Mucosa of gallbladder (tissue), 1 donor: ENCODE results near the gene TLE4. TPM values are rescaled to one million over a fixed set of nuclear protein-coding genes. Genes with fewer than 3 reads are reported as not detected.
A peak's percentile ranks its signal among the peaks of the same experiment; 100 is the strongest.
"Not testable (repeated sequence)": the region's sequence is repeated elsewhere in the genome, so short reads cannot be mapped to it uniquely, and the experiment has no call there.

Experiments
- DNase-seq: peaks from one replicate; pipeline ENCODE4 v3.0.0-alpha.2; 2020; ENCODE audit warnings: low spot score
- total RNA-seq: library from RNA; stranded (reverse); gene quantifications from one replicate; pipeline ENCODE4 v1.2.1, GENCODE V29; 2021
- donor health status: DM: no; HTN: no; CAD: no.

Gene TLE4
- total RNA-seq, 1 donor from 2014 or later = 47.9 TPM

DNA sequence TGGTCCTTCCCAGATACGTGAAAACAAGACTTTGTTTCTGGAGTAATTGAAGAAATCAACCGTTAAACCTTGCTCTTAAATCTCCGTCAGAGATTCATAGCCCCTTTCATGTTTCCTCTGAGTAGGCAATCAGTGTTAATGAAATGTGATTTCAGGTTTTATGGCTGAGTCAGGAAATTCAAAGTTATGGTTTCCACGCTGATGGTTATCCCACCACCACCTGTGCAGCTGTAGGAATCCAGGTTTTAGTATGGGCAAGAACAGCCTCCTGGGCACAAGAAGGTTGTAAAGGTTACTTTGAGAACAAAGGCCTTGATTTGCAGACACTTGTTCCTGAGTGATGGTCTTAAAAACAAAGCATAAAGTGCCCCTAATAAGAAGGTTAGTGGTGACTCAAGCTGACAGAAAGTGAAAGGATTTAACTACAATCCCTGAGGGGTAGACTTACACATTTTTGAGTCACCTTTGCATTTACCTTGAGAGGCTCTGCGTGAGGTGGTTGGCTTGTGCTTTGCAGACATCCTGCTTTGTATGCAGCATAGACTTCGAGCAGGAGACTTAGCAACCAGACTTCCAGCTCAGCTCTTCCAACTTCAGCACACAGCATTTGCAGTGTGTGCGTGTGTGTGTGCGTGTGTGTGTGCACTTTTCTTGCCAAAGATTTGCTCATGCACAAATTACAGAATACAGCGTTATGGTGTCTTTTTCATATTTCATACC is 159.6 kb downstream of the TLE4 start:
- no peak for DNase-seq

GRCh38 chr9:79735023-79735779 is 163.4 kb downstream of the TLE4 start:
- DNase-seq = no peak

GRCh38 chr9:79736051-79736450 is 164.3 kb downstream of the TLE4 start:
- no peak for DNase-seq

GRCh38 chr9:79741381-79741780 is 169.6 kb downstream of the TLE4 start:
- DNase-seq = no peak

DNA sequence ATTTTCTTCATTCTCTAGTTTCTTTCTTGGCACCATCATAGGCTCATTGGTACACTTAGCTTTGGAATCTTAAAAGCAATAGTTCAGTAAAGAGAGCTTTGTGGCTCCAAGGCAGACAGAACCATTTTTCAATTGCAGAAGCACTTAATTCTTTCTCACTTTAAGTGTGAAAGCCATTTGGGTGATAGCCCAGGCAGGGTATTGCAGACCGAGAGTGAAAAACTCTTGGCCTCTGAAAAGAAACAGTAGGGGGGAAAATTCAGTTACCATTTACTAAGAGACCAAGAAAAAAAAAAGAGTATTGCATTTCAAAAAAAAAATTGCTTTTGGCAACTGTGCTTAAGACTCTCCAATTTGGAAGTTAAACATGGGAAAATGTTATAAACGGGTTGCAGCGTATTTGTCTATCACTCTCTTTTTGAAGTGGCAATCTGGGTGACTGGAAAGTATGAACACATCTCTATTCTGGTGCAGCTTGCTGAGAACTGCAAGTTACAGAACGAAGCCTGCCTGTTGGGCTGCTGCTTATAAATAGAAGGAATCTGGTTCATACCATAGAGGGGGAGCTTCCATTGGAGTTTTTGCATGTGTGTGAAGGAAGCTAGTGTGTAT is 170.5 kb downstream of the TLE4 start:
- DNase-seq = no peak

DNA sequence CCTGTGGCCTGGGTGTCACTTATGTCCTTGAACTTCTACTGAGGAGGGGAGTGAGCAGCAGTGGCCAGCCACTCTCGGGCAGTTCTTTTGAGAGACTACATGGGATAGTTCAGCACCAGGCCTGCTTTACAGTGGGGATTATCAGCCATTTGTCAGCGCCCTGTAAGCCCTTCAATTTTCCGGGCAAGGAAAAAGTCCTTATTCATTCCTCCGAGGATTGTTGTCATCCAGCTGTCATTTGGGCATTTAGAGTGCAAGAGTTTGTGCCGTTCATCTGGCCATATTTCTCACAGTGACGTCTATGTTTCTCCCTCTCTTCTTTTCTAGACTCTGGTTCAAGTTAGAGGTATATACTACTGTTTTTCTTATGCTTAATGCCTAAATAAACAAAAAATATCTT is 172.8 kb downstream of the TLE4 start:
- no peak for DNase-seq

GRCh38 chr9:79745752-79746336 is 174.1 kb downstream of the TLE4 start:
- DNase-seq = no peak

DNA sequence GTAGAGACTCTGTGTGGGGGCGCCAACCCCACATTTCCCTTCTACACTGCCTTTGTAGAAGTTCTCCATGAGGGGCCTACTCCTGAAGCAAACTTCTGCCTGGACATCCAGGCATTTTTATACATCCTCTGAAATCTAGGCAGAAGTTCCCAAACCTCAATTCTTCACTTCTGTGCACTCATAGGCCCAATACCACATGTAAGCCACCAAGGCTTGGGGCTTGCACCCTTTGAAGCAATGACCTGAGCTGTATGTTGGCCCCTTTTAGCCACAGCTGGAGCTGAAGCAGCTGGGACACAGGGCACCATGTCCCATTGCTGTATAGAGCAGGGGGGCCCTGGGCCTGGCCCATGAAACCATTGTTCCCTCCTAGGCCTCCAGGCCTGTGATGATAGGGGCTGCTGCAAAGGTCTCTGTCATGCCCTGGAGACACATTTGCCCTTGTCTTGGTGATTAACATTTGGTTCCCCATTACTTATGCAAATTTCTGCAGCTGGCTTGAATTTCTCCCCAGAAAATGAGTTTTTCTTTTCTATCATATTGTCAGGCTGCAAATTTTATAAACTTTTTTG is 180.2 kb downstream of the TLE4 start:
- DNase-seq = not testable (repeated sequence)

- DNase-seq = no peak
Observed at GRCh38 chr9:79756414-79756813, 184.6 kb downstream of the TLE4 start.

GRCh38 chr9:79757074-79757473 is 185.3 kb downstream of the TLE4 start:
- DNase-seq = no peak

DNA sequence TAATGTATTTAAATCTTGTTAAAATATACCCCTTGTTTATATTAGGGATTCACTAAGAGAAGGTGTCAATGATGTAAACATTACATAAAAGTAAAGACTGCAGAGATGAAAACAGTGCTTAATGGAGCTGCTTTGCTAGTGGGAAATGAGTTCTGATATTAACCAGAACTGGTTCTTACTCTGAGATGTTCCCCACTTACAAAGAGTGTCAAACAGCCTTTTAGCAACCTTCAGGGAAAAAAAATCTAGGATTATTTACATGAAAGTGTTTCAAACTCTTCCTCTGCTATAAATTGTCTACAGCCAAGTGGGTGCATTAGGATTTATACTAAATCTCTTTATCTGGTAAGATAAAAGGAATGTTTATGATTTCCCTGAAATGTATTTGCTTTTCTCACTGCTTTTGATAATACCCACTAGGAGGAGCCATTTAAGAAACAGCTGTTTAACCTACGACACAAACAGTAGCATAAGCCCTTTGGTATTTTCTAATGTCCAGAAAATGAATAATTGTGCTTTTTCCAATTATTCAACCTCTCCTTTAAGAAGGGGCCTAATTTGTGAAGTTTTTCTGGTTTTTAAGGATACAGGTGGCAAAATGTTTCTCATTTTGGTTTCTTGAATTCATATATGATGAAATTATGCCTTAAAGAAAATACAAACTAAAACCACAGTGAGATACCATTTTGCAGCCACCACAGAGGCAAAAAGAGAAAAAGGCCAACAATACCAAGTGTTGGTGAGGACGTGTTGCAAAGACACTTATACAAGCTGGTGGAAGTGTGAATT is 186.3 kb downstream of the TLE4 start:
- no peak for DNase-seq

DNA sequence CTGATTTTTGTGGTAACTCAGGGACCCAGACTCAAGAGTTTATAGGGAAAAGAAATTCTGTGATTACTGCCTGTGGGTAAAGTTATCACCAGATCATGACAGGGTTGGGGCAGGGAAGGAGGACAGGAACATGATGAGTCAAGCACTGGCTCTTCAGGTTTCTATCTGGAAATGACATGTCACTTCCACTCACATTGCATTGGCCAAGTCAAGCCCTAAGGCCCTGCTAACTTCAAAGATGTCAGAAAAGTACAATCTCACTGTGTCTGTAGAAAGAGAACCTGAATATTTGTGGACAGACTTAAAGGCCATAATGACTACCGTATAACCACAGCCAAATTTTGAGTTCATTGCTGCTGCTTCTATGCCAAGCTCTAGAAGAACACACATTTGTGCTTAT is 187.7 kb downstream of the TLE4 start:
- DNase-seq = no peak

GRCh38 chr9:79762070-79762469 is 190.3 kb downstream of the TLE4 start:
- no peak for DNase-seq

GRCh38 chr9:79763671-79764285 is 192.0 kb downstream of the TLE4 start:
- no peak for DNase-seq

DNA sequence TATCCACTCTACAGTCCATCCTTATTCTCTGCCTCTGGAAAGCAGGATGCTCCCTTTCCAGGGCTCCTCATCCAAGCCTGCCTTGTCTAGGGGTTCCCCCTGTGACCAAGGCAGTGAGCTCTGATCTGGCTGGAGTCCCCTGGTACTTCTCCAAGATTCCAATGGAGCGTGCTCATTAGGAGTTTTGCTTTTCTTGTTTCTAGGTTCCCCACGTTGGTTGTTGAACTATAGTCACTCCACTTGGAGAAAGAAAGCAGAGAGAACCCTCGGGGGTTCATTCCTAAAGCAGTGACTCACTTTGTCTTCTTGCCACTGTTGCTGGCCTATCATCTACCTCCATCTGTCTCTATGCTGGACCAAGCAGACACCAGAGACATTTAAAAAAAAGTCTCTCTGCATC is 192.6 kb downstream of the TLE4 start:
- peak; percentile 32 for DNase-seq

DNA sequence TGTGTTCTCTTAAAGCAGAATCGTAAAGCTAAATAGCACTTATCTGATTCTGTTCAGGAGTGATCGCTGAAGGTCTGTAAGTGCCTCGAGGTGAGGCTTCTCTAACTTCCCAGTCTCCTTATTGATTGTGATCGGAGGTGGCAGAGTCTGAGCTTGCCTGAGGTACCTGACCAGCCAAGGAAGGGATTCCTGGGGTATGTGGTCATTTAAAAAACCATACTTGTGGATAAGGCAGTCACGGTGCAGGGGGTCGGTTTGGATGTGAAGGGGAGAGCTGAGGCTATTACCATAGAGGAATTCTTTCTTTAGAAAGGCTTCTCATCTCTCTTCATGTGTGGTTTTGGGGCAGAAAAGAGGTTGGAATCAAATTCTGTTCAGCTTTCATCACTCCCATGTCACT is 193.7 kb downstream of the TLE4 start:
- DNase-seq = no peak

DNA sequence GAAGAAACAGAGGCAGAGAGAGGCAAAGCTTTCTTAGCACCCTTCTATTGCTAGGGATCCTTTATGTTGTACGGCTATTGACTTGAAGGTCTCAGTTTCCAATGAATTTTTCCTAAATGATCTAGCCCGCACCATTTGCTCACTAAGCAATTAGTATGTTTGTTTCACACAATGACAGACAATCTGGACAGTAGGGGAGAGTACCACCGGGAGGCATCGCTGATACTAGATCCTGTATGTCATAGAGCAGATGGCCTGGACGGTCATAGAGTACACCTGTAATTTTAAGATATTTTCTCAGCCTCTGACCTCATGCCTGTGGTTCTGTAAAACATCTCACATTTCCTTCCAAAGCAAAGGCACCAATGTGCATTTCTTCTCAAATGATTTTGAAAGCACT is 194.3 kb downstream of the TLE4 start:
- no peak for DNase-seq

- DNase-seq = no peak
Observed at GRCh38 chr9:79768194-79768593, 196.4 kb downstream of the TLE4 start.

DNA sequence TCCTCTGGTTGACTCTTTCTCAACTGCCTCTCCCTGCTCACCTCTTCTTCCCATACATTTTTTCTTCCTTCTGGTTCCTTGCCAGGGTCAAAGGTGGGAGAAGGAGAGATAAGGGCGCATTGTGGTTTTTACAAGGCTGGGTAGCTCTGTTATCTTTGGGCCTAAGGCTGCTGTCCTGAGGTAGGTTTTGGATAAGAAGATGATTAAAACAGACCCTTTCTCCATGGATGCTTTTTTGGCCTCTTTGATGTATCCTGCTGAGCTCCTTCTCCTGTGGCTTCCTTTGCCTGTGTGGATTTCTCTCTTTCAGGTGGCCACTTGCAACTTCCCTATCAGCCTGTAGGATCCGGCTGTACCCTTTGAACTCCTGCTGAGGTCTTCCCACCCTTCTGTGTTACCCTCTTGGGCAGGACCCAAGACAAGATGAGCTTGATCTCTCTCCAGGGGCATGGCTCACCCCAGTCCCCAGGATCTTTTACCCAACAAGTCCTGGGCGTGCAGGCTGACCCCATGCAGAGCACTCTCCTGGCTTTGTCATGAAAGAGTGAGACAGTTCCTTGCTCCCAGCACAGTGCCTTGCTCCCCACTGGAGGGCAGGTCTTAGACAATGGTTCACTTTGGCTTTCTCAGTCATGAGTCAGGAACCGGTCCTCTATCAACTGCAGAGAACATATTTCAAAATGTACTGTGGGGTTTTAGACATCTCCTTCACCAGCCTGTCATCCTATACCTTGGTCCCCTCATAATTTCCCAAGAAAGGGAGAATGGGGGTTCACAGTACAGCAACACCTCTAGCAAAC is 197.9 kb downstream of the TLE4 start:
- DNase-seq = no peak

GRCh38 chr9:79774356-79774755 is 202.6 kb downstream of the TLE4 start:
- DNase-seq = no peak
